ENCODE data around the gene KCNT2.

Gene KCNT2

DNA sequence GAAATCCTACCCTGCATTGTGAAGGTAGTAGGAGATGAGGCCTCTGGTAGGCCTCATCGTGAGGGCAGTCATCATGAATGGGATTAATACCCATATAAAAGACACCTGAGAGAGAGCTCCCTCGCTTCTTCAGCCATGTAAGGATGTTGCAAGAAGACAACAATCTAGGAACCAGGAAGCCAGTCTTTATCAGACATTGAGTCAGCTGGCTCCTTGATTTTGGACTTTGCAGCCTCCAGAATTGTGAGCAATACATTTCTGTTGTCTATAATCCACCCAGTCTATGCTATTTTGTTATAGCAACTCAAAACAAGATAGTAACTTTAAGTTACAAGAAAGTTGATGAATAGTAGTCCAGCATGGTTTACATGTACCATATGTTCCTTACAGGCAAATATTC is 208.5 kb downstream of the KCNT2 start:
- TF ChIP-seq, protein P1, sequence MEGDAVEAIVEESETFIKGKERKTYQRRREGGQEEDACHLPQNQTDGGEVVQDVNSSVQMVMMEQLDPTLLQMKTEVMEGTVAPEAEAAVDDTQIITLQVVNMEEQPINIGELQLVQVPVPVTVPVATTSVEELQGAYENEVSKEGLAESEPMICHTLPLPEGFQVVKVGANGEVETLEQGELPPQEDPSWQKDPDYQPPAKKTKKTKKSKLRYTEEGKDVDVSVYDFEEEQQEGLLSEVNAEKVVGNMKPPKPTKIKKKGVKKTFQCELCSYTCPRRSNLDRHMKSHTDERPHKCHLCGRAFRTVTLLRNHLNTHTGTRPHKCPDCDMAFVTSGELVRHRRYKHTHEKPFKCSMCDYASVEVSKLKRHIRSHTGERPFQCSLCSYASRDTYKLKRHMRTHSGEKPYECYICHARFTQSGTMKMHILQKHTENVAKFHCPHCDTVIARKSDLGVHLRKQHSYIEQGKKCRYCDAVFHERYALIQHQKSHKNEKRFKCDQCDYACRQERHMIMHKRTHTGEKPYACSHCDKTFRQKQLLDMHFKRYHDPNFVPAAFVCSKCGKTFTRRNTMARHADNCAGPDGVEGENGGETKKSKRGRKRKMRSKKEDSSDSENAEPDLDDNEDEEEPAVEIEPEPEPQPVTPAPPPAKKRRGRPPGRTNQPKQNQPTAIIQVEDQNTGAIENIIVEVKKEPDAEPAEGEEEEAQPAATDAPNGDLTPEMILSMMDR (IDR thresholded peaks at IDR 0.05) = no peak
- no peak overlapping the region for H2AFZ ChIP-seq
- no peak overlapping the region for H3K9ac ChIP-seq
- no peaks in the 10 kb centered on the region for H3K27me3 ChIP-seq (ENCODE audit: control insufficient read depth, insufficient read depth, low read length)
- no peak overlapping the region for H3K4me2 ChIP-seq (ENCODE audit: low read length)
- no peak overlapping the region for H3K4me3 ChIP-seq (ENCODE audit: low read depth, low read length)
- H3K9me3 ChIP-seq (ENCODE audit: control insufficient read depth, low read length) = no peaks in the 10 kb centered on the region
- no peak overlapping the region for H3K27ac ChIP-seq
- H3K4me1 ChIP-seq = no peaks in the 10 kb centered on the region
- H3K79me2 ChIP-seq = no peaks in the 10 kb centered on the region
- H3K36me3 ChIP-seq (ENCODE audit: control insufficient read depth, insufficient read depth, low read length) = no peaks in the 10 kb centered on the region

DNA sequence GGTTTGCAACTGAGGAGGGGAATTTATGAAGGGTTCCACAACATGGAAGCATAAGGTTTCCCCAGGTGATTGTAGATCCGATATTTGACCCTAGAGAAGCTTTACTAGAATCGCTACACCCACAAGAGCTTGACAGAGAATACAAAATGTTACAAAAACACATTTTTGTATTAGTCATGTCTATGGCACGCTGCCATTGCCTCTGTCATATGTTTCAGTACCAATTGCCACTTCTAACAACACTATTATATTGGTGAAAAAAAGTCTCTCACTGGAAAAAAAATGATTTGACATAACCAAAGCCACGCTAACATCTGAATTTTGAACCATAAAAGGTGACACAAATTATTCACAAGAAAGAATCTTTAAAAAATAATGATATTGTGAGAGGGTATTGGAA is 214.5 kb downstream of the KCNT2 start:
- H3K27me3 ChIP-seq (ENCODE audit: control insufficient read depth, insufficient read depth, low read length) = no peaks in the 10 kb centered on the region
- TF ChIP-seq, protein P1 (IDR thresholded peaks at IDR 0.05) = no peak
- H3K79me2 ChIP-seq = no peaks in the 10 kb centered on the region
- H3K36me3 ChIP-seq (ENCODE audit: control insufficient read depth, insufficient read depth, low read length) = no peaks in the 10 kb centered on the region
- no peak overlapping the region for H3K4me3 ChIP-seq (ENCODE audit: low read depth, low read length)
- no peaks in the 10 kb centered on the region for H3K9me3 ChIP-seq (ENCODE audit: control insufficient read depth, low read length)
- no peaks in the 10 kb centered on the region for H3K4me1 ChIP-seq
- H3K27ac ChIP-seq = no peak overlapping the region
- no peak overlapping the region for H2AFZ ChIP-seq
- no peak overlapping the region for H3K9ac ChIP-seq
- no peak overlapping the region for H3K4me2 ChIP-seq (ENCODE audit: low read length)

DNA sequence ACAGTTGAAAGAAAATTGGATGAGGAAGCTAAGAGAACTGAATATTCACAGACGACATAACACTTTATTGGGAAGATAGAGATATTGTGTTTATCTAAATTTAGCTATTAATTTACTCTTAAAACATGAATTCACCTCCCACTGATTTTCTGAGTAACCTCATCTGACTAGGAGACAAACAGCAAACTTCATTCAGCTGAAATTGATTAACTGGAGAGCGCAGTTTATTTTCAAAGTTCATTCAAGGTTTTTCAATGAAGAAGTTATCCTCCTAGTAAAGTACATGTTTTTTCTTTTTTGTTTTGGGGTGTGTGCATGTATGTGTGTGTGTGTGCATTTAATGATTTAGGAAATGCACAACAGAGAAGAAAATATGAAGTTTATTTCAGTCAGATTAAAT is 215.0 kb downstream of the KCNT2 start:
- Histone ChIP-seq H3K9ac (no peak overlapping the region), H3K27ac (no peak overlapping the region), H3K4me1 (no peaks in the 10 kb centered on the region), H3K27me3 (ENCODE audit: control insufficient read depth, insufficient read depth, low read length) (no peaks in the 10 kb centered on the region), H3K9me3 (ENCODE audit: control insufficient read depth, low read length) (no peaks in the 10 kb centered on the region), H3K36me3 (ENCODE audit: control insufficient read depth, insufficient read depth, low read length) (no peaks in the 10 kb centered on the region), H3K79me2 (no peaks in the 10 kb centered on the region), H2AFZ (no peak overlapping the region), H3K4me3 (ENCODE audit: low read depth, low read length) (no peak overlapping the region), H3K4me2 (ENCODE audit: low read length) (no peak overlapping the region)
- TF ChIP-seq, protein P1 (IDR thresholded peaks at IDR 0.05) = no peak

DNA sequence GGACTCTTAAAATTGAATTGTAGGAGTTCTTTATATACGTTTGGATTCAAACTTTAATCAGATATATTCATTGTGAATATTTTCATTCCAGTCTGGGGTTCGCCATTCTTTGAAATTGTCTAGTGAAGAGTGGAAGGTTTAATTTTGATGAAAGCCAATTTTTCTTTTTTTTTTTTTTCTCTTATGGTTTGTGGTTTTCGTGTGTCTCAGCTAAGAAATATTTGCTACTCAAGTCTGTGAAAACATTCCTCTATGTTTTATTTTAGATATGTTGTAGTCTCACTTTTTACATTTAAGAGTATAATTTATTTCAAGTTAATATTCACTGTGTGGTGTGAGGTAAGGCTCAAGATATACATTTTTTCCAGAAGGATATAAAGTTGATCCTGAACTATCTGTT is 220.5 kb downstream of the KCNT2 start:
- Histone ChIP-seq H3K36me3 (ENCODE audit: control insufficient read depth, insufficient read depth, low read length) (no peaks in the 10 kb centered on the region), H3K9ac (no peak overlapping the region), H3K79me2 (no peaks in the 10 kb centered on the region), H3K4me1 (no peaks in the 10 kb centered on the region), H3K4me3 (ENCODE audit: low read depth, low read length) (no peak overlapping the region), H3K4me2 (ENCODE audit: low read length) (no peak overlapping the region), H3K27ac (no peak overlapping the region), H2AFZ (no peak overlapping the region), H3K27me3 (ENCODE audit: control insufficient read depth, insufficient read depth, low read length) (no peaks in the 10 kb centered on the region), H3K9me3 (ENCODE audit: control insufficient read depth, low read length) (no peaks in the 10 kb centered on the region)
- TF ChIP-seq, protein P1 (IDR thresholded peaks at IDR 0.05) = no peak

DNA sequence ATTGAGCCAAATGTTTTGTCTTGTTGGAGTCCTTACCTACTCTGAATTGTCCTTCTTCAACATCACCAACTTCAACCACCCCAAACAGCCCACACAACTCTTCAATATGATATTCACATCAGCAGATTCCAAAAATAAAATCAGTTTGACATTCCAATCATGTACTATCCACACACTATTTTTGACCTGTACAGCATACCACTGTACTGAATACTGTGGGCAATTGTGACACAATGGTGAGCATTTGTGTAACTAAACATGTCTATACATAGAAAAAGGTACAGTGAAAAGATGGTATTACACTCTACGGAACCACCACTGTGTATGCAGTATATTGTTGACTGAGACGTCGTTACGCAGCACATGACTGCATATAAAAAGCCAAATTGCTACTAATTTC is 223.1 kb downstream of the KCNT2 start:
- no peak overlapping the region for H2AFZ ChIP-seq
- no peak overlapping the region for H3K4me3 ChIP-seq (ENCODE audit: low read depth, low read length)
- no peak overlapping the region for H3K27ac ChIP-seq
- no peaks in the 10 kb centered on the region for H3K79me2 ChIP-seq
- no peaks in the 10 kb centered on the region for H3K27me3 ChIP-seq (ENCODE audit: control insufficient read depth, insufficient read depth, low read length)
- TF ChIP-seq, protein P1 (IDR thresholded peaks at IDR 0.05) = no peak
- no peak overlapping the region for H3K9ac ChIP-seq
- no peaks in the 10 kb centered on the region for H3K9me3 ChIP-seq (ENCODE audit: control insufficient read depth, low read length)
- H3K4me1 ChIP-seq = no peaks in the 10 kb centered on the region
- H3K36me3 ChIP-seq (ENCODE audit: control insufficient read depth, insufficient read depth, low read length) = no peaks in the 10 kb centered on the region
- no peak overlapping the region for H3K4me2 ChIP-seq (ENCODE audit: low read length)

Measured in parathyroid adenoma (tissue), 2 donors.